GM12878 (cell line): ENCODE measurements around the gene THYN1. TPM values are rescaled to one million over a fixed set of nuclear protein-coding genes. Genes with fewer than 3 reads are reported as not detected.

ENCODE experiments used
- ATAC-seq: fragments of 200-7000 bp; cut with Tn5 transposase; 3 replicates; pipeline ENCODE4 v1.9.1; 2020; ENCODE audit warnings: mild to moderate bottlenecking, moderate library complexity
- BruUV-seq: library from RNA; stranded (reverse); fragments of 400-500 nt; replicated peaks from 2 replicates; lab custom pipeline; 2021; lab: Mats Ljungman, UMichigan
- CTCF ChIA-PET: fragments of 300-600 bp; sonication (Branson Sonifier 250); formaldehyde crosslinking; extraction: SDS; loops from one replicate; lab custom pipeline; 2021; ENCODE audit warnings: inconsistent platforms; lab: Yijun Ruan, JAX
- POLR2A ChIA-PET: fragments of 350-600 bp; formaldehyde crosslinking; extraction: SDS; loops from one replicate; lab custom pipeline; 2021; ENCODE audit warnings: inconsistent platforms; lab: Charles Lee
- RAD21 ChIA-PET: fragments of 300-600 bp; sonication (Branson Sonifier 250); formaldehyde crosslinking; loops from one replicate; lab custom pipeline; 2023; ENCODE audit warnings: antibody characterized with exemption; ENCODE audit not compliant: unreplicated experiment; lab: Charles Lee
- SMC1A ChIA-PET: fragments of 300-600 bp; sonication (Branson Sonifier 250); formaldehyde crosslinking; loops from one replicate; lab custom pipeline; 2023; ENCODE audit not compliant: unreplicated experiment, uncharacterized antibody; lab: Charles Lee
- DNase-seq: peaks from one replicate; pipeline ENCODE4 v3.0.0-alpha.2; 2011; ENCODE audit warnings: low read depth, low spot score
- FAIRE-seq: peaks from 3 replicates; lab custom pipeline; 2011; peaks lifted over from hg19 to GRCh38; lab: Jason Lieb, UNC
- H2AFZ ChIP-seq: 2 replicates; pipeline ENCODE4 v1.6.0; 2011; ENCODE audit warnings: low read depth, low read length, control low read depth; ENCODE audit not compliant: control insufficient read depth
- H3K27ac ChIP-seq: 2 replicates; pipeline ENCODE4 v1.5.1; 2011; ENCODE audit warnings: control low read depth; ENCODE audit not compliant: control insufficient read depth, insufficient read depth
- H3K27me3 ChIP-seq, 2 experiments: replicated peaks in 1 of 2; 2 replicates each; pipeline versions ENCODE4 v1.6.0 to v1.6.1; 2011; ENCODE audit warnings: low read length in 1 of 2; ENCODE audit not compliant: control insufficient read depth in 2 of 2, insufficient read depth in 2 of 2
- H3K36me3 ChIP-seq, 2 experiments: 2 replicates each; pipeline ENCODE4 v1.5.1; 2011; ENCODE audit warnings: low read length in 1 of 2; ENCODE audit not compliant: control insufficient read depth in 2 of 2, insufficient read depth in 2 of 2
- H3K4me1 ChIP-seq: 2 replicates; pipeline ENCODE4 v1.6.1; 2011; ENCODE audit warnings: mild to moderate bottlenecking, low read length, moderate library complexity, mixed read lengths; ENCODE audit not compliant: control insufficient read depth, insufficient read depth
- H3K4me2 ChIP-seq: 2 replicates; pipeline ENCODE4 v1.6.0; 2011; ENCODE audit warnings: control low read depth; ENCODE audit not compliant: control insufficient read depth, insufficient read depth
- H3K4me3 ChIP-seq: fragments of 200-600 bp; sonication (generic); 2 replicates; pipeline ENCODE4 v1.5.1; 2016
- H3K79me2 ChIP-seq: 2 replicates; pipeline ENCODE4 v1.6.0; 2011; ENCODE audit warnings: low read length; ENCODE audit not compliant: control insufficient read depth, insufficient read depth
- H3K9ac ChIP-seq: 2 replicates; pipeline ENCODE4 v1.8.0; 2011; ENCODE audit warnings: low read length, control low read depth, mixed read lengths; ENCODE audit not compliant: control insufficient read depth, insufficient read depth
- H3K9me3 ChIP-seq: replicated peaks from 3 replicates; pipeline ENCODE4 v1.5.1; 2011; ENCODE audit warnings: mild to moderate bottlenecking, low read length; ENCODE audit not compliant: control insufficient read depth, insufficient read depth
- H4K20me1 ChIP-seq: 2 replicates; pipeline ENCODE4 v1.6.0; 2011; ENCODE audit not compliant: control insufficient read depth, insufficient read depth
- EGR1 ChIP-seq, 2 experiments: IDR thresholded peaks; 1 replicate in 1 of 2; 2 replicates in 1 of 2; pipeline ENCODE4 v1.6.1; 2011 to 2012; ENCODE audit warnings: low read depth in 2 of 2, low read length in 2 of 2, borderline replicate concordance in 1 of 2, mild to moderate bottlenecking in 1 of 2, moderate library complexity in 1 of 2
- FOXM1 ChIP-seq: IDR thresholded peaks from 2 replicates; pipeline ENCODE4 v1.6.1; 2012; ENCODE audit warnings: low read depth, mild to moderate bottlenecking, inconsistent platforms, low read length, moderate library complexity
- IRF3 ChIP-seq: fragments of 450-650 bp; IDR thresholded peaks from 2 replicates; pipeline ENCODE4 v1.6.1; 2014; ENCODE audit warnings: mild to moderate bottlenecking
- KDM1A ChIP-seq: fragments of 200-600 bp; sonication (generic); IDR thresholded peaks from 2 replicates; pipeline ENCODE4 v1.6.1; 2016; ENCODE audit warnings: borderline replicate concordance
- NR2F1 ChIP-seq: fragments of 450-650 bp; conservative IDR thresholded peaks from 2 replicates; pipeline ENCODE4 v1.6.1; 2017; ENCODE audit warnings: mild to moderate bottlenecking
- RB1 ChIP-seq: fragments of 450-650 bp; formaldehyde crosslinking; IDR thresholded peaks from 2 replicates; pipeline ENCODE4 v1.6.1; 2017; ENCODE audit warnings: mild to moderate bottlenecking, borderline replicate concordance
- RELA ChIP-seq: fragments of 450-650 bp; IDR thresholded peaks from 2 replicates; pipeline ENCODE4 v1.8.0; 2014; ENCODE audit warnings: borderline replicate concordance; ENCODE audit not compliant: partially characterized antibody
- REST ChIP-seq: IDR thresholded peaks from 2 replicates; pipeline ENCODE4 v1.6.1; 2012; ENCODE audit warnings: mild to moderate bottlenecking, low read depth, low read length
- TCF3 ChIP-seq: IDR thresholded peaks from 2 replicates; pipeline ENCODE4 v1.6.1; 2012; ENCODE audit warnings: low read depth, mild to moderate bottlenecking, low read length, borderline replicate concordance; ENCODE audit not compliant: insufficient read depth
- ZBED1 ChIP-seq: IDR thresholded peaks from 2 replicates; pipeline ENCODE4 v1.6.1; 2016; ENCODE audit warnings: borderline replicate concordance
- WGBS: methylation state at CpG from one replicate; pipeline ENCODE4 v1.1.6; 2016; ENCODE audit warnings: low lambda C conversion rate; ENCODE audit not compliant: insufficient replicate concordance, insufficient coverage; ENCODE audit errors: missing lambda C conversion rate; 5-methylcytosine and 5-hydroxymethylcytosine counted together
- in situ Hi-C: fragments of 300-500 bp; cut with MboI; formaldehyde crosslinking; loops from 9 replicates; pipeline ENCODE4 v1.14.3; 2018; ENCODE audit warnings: mixed read lengths
- intact Hi-C: fragments of 100-400 bp; cut with micrococcal nuclease; formaldehyde crosslinking; loops from one replicate; pipeline ENCODE4 v1.14.2; 2022; ENCODE audit not compliant: unreplicated experiment
- polyA plus RNA-seq, 11 experiments: library from polyadenylated mRNA; depleted of rRNA in 4 of 11; unstranded in 6 of 11; stranded (reverse) in 5 of 11; fragments of >200 nt; fragmentation: Nextera tagmentation in 4 of 11; fragmentation: Illumina TruSeq in 1 of 11; extraction: Ambion mirVana in 4 of 11; extraction: Trizol in 1 of 11; gene quantifications; 1 replicate in 1 of 11; 2 replicates in 10 of 11; pipeline versions ENCODE4 v1.2.1 to v1.2.3, GENCODE V29; 2011 to 2016; ENCODE audit warnings: inconsistent platforms in 2 of 11, missing spikeins in 2 of 11, low read depth in 1 of 11
- total RNA-seq, 4 experiments: library from RNA; depleted of rRNA in 3 of 4; stranded (reverse); fragments of >200 nt in 3 of 4; fragmentation: Illumina TruSeq in 1 of 4; extraction: Trizol in 1 of 4; gene quantifications; 2 replicates each; pipeline versions ENCODE4 v1.2.1 to v1.2.3, GENCODE V29; 2013 to 2021

The THYN1 gene
- total and polyA plus RNA-seq, 10 of the 15 experiments (the other 5 are each of a cell fraction or from before 2014, with no cell fraction given): 45.7 to 221 (median 96.3) TPM

GRCh38 chr11:134248910-134249480, 4.2 kb downstream of the THYN1 start:
- H3K36me3 ChIP-seq: peaks cover 9 to 14% of the 10 kb centered on the region in 2 experiments
- POLR2A ChIA-PET: interaction anchor here (1.2 kb wide), 1 partner anchor 12 kb away, joined by 3 read pairs; no protein-coding TSS in a partner anchor
- no peak overlapping the region for H2AFZ ChIP-seq
- H3K9me3 ChIP-seq: no peaks in the 10 kb centered on the region
- CTCF ChIA-PET: interaction anchor here (2.3 kb wide), 1 partner anchor 41 kb away, joined by 8 read pairs; no protein-coding TSS in a partner anchor
- no peak for TF ChIP-seq ZBED1
- no peak for TF ChIP-seq KDM1A
- TF ChIP-seq RB1: no peak
- no peak for TF ChIP-seq NR2F1
- TF ChIP-seq TCF3: no peak
- no peak for TF ChIP-seq EGR1 (IDR thresholded peaks at IDR 0.05; ENCODE audit: borderline replicate concordance in 1 of 2, low read depth in 2 of 2, low read length in 2 of 2)
- no peak for TF ChIP-seq FOXM1
- TF ChIP-seq REST: no peak
- no peak for TF ChIP-seq RELA
- TF ChIP-seq IRF3: no peak
- TF ChIP-seq, all 136 proteins: peak for 0
- in situ Hi-C loops (no loop called here), intact Hi-C loops (no loop called here)
- Histone ChIP-seq H3K4me3 (no peak overlapping the region), H3K79me2 (peaks cover 6% of the 10 kb centered on the region), H3K27me3 (no peaks in the 10 kb centered on the region), H4K20me1 (no peaks in the 10 kb centered on the region), H3K9ac (no peak overlapping the region), H3K27ac (no peak overlapping the region), H3K4me1 (no peaks in the 10 kb centered on the region), H3K4me2 (no peak overlapping the region)
- SMC1A ChIA-PET: interaction anchor here (0.6 to 1.8 kb wide), 2 partner anchors 37 to 241 kb away, joined by 4 read pairs; no protein-coding TSS in a partner anchor
- RAD21 ChIA-PET: interaction anchor here (1.0 kb wide), 1 partner anchor 61 kb away, joined by 3 read pairs; no protein-coding TSS in a partner anchor
- DNase-seq (no peak), FAIRE-seq (no peak), ATAC-seq (no peak)
- BruUV-seq: no TSS peak
- 53% methylated on average over 7 of the region's 7 CpGs for WGBS
